HepG2 (cell line): Measurements from ENCODE around the gene RAP1A. TPM values are rescaled to one million over a fixed set of nuclear protein-coding genes. Genes with fewer than 3 reads are reported as not detected.

Experiments used
- HNF4A ChIP-seq: sonication (generic); formaldehyde crosslinking; IDR thresholded peaks from 2 replicates; pipeline ENCODE4 v1.4.0; 2020; ENCODE audit warnings: missing genetic modification reagents
- MEF2D ChIP-seq: sonication (generic); formaldehyde crosslinking; IDR thresholded peaks from 2 replicates; pipeline ENCODE4 v1.5.1; 2020; ENCODE audit warnings: mild to moderate bottlenecking, missing genetic modification reagents
- MIER2 ChIP-seq: IDR thresholded peaks from 2 replicates; pipeline ENCODE4 v1.6.1; 2016; ENCODE audit warnings: missing biosample characterization, missing genetic modification reagents
- NKX3-1 ChIP-seq: sonication (generic); formaldehyde crosslinking; IDR thresholded peaks from 2 replicates; pipeline ENCODE4 v1.5.0; 2020; ENCODE audit warnings: missing genetic modification reagents
- PCBP2 ChIP-seq: fragments of 200-400 bp; formaldehyde crosslinking; optimal IDR thresholded peaks from 2 replicates; pipeline ENCODE3; 2018; ENCODE audit warnings: low read length, low read depth; ENCODE audit not compliant: poor library complexity, severe bottlenecking
- SAP130 ChIP-seq: IDR thresholded peaks from 2 replicates; pipeline ENCODE4 v1.6.1; 2016; ENCODE audit warnings: low read depth
- ZNF44 ChIP-seq: sonication (generic); formaldehyde crosslinking; IDR thresholded peaks from 2 replicates; pipeline ENCODE4 v1.5.1; 2020; ENCODE audit warnings: mild to moderate bottlenecking, missing genetic modification reagents
- ZNF781 ChIP-seq: sonication (generic); formaldehyde crosslinking; IDR thresholded peaks from 2 replicates; pipeline ENCODE4 v1.5.1; 2020; ENCODE audit warnings: borderline replicate concordance, mild to moderate bottlenecking, missing genetic modification reagents; ENCODE audit errors: not compliant biosample characterization
- polyA plus RNA-seq, 8 experiments: library from polyadenylated mRNA; depleted of rRNA in 3 of 8; stranded (reverse) in 7 of 8; unstranded in 1 of 8; fragments of >200 nt; fragmentation: Illumina TruSeq in 4 of 8; extraction: Trizol in 4 of 8; gene quantifications; 2 replicates each; pipeline versions ENCODE4 v1.2.1 to v1.2.3, GENCODE V29; 2011 to 2016; ENCODE audit warnings: low read depth in 4 of 8, missing spikeins in 1 of 8, mixed read lengths in 1 of 8; ENCODE audit not compliant: insufficient read depth in 1 of 8
- total RNA-seq, 5 experiments: library from RNA; depleted of rRNA; stranded (reverse); fragments of >200 nt; fragmentation: Illumina TruSeq; extraction: Trizol; gene quantifications; 2 replicates each; pipeline ENCODE4 v1.2.3, GENCODE V29; 2016; ENCODE audit warnings: low read depth in 1 of 5
- TF ChIP-seq, protein P1 (sequence below): IDR thresholded peaks from 2 replicates; pipeline ENCODE4 v1.6.1; 2012; ENCODE audit warnings: low read depth, low read length, improper control_type of control experiment
- TF ChIP-seq, protein P2 (sequence below): sonication (generic); formaldehyde crosslinking; IDR thresholded peaks from one replicate; pipeline ENCODE4 v1.5.1; 2020; ENCODE audit warnings: mild to moderate bottlenecking, missing genetic modification reagents; ENCODE audit errors: not compliant biosample characterization
- TF ChIP-seq, protein P3 (sequence below): sonication (generic); formaldehyde crosslinking; IDR thresholded peaks from 2 replicates; pipeline ENCODE4 v1.5.0; 2020; ENCODE audit warnings: mild to moderate bottlenecking, missing genetic modification reagents
- TF ChIP-seq, protein P4 (sequence below): sonication (generic); formaldehyde crosslinking; IDR thresholded peaks from 2 replicates; pipeline ENCODE4 v1.9.0; 2021; ENCODE audit warnings: missing genetic modification reagents, mild to moderate bottlenecking, borderline replicate concordance

Gene RAP1A
- total and polyA plus RNA-seq, 2 of the 13 experiments (the other 11 are each of a cell fraction or from before 2014, with no cell fraction given) = 19.0 to 20.7 TPM

- TF ChIP-seq, protein P1, sequence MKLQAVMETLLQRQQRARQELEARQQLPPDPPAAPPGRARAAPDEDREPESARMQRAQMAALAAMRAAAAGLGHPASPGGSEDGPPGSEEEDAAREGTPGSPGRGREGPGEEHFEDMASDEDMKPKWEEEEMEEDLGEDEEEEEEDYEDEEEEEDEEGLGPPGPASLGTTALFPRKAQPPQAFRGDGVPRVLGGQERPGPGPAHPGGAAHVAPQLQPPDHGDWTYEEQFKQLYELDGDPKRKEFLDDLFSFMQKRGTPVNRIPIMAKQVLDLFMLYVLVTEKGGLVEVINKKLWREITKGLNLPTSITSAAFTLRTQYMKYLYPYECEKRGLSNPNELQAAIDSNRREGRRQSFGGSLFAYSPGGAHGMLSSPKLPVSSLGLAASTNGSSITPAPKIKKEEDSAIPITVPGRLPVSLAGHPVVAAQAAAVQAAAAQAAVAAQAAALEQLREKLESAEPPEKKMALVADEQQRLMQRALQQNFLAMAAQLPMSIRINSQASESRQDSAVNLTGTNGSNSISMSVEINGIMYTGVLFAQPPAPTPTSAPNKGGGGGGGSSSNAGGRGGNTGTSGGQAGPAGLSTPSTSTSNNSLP = no peak
- TF ChIP-seq ZNF781 (CRISPR knock-in tag) (peak; percentile 97), HNF4A (no peak), PCBP2 (no peak), ZNF44 (CRISPR knock-in tag) (no peak), NKX3-1 (CRISPR knock-in tag) (peak; percentile 22; the same call in 1 of the 2 replicates), MIER2 (no peak), MEF2D (peak; percentile 40; the same call in 1 of the 2 replicates), SAP130 (CRISPR knock-in tag) (peak; percentile 78)
- TF ChIP-seq, protein P2, sequence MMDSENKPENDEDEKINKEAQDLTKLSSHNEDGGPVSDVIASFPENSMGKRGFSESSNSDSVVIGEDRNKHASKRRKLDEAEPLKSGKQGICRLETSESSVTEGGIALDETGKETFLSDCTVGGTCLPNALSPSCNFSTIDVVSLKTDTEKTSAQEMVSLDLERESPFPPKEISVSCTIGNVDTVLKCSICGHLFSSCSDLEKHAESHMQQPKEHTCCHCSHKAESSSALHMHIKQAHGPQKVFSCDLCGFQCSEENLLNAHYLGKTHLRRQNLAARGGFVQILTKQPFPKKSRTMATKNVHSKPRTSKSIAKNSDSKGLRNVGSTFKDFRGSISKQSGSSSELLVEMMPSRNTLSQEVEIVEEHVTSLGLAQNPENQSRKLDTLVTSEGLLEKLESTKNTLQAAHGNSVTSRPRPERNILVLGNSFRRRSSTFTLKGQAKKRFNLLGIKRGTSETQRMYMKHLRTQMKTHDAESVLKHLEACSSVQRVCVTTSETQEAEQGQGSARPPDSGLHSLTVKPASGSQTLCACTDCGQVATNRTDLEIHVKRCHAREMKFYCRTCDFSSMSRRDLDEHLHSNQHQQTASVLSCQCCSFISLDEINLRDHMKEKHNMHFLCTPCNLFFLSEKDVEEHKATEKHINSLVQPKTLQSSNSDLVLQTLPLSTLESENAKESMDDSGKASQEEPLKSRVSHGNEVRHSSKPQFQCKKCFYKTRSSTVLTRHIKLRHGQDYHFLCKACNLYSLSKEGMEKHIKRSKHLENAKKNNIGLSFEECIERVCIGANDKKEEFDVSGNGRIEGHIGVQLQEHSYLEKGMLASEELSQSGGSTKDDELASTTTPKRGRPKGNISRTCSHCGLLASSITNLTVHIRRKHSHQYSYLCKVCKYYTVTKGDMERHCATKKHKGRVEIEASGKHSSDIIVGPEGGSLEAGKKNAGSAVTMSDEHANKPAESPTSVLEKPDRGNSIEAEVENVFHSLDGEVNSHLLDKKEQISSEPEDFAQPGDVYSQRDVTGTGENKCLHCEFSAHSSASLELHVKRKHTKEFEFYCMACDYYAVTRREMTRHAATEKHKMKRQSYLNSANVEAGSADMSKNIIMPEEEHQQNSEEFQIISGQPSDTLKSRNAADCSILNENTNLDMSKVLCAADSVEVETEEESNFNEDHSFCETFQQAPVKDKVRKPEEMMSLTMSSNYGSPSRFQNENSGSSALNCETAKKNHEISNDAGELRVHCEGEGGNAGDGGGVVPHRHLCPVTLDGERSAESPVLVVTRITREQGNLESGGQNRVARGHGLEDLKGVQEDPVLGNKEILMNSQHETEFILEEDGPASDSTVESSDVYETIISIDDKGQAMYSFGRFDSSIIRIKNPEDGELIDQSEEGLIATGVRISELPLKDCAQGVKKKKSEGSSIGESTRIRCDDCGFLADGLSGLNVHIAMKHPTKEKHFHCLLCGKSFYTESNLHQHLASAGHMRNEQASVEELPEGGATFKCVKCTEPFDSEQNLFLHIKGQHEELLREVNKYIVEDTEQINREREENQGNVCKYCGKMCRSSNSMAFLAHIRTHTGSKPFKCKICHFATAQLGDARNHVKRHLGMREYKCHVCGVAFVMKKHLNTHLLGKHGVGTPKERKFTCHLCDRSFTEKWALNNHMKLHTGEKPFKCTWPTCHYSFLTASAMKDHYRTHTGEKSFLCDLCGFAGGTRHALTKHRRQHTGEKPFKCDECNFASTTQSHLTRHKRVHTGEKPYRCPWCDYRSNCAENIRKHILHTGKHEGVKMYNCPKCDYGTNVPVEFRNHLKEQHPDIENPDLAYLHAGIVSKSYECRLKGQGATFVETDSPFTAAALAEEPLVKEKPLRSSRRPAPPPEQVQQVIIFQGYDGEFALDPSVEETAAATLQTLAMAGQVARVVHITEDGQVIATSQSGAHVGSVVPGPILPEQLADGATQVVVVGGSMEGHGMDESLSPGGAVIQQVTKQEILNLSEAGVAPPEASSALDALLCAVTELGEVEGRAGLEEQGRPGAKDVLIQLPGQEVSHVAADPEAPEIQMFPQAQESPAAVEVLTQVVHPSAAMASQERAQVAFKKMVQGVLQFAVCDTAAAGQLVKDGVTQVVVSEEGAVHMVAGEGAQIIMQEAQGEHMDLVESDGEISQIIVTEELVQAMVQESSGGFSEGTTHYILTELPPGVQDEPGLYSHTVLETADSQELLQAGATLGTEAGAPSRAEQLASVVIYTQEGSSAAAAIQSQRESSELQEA (CRISPR knock-in tag) = peak; percentile 58
- TF ChIP-seq, protein P3, sequence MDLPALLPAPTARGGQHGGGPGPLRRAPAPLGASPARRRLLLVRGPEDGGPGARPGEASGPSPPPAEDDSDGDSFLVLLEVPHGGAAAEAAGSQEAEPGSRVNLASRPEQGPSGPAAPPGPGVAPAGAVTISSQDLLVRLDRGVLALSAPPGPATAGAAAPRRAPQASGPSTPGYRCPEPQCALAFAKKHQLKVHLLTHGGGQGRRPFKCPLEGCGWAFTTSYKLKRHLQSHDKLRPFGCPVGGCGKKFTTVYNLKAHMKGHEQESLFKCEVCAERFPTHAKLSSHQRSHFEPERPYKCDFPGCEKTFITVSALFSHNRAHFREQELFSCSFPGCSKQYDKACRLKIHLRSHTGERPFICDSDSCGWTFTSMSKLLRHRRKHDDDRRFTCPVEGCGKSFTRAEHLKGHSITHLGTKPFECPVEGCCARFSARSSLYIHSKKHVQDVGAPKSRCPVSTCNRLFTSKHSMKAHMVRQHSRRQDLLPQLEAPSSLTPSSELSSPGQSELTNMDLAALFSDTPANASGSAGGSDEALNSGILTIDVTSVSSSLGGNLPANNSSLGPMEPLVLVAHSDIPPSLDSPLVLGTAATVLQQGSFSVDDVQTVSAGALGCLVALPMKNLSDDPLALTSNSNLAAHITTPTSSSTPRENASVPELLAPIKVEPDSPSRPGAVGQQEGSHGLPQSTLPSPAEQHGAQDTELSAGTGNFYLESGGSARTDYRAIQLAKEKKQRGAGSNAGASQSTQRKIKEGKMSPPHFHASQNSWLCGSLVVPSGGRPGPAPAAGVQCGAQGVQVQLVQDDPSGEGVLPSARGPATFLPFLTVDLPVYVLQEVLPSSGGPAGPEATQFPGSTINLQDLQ (CRISPR knock-in tag) = no peak
- TF ChIP-seq, protein P4, sequence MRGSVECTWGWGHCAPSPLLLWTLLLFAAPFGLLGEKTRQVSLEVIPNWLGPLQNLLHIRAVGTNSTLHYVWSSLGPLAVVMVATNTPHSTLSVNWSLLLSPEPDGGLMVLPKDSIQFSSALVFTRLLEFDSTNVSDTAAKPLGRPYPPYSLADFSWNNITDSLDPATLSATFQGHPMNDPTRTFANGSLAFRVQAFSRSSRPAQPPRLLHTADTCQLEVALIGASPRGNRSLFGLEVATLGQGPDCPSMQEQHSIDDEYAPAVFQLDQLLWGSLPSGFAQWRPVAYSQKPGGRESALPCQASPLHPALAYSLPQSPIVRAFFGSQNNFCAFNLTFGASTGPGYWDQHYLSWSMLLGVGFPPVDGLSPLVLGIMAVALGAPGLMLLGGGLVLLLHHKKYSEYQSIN (CRISPR knock-in tag) = no peak
Measured at GRCh38 chr1:111739194-111739924, 119.8 kb downstream of the RAP1A start, which contains the start of gene INKA2 (continued).
